Thyroid gland (tissue), 4 donors: Measurements from ENCODE around the gene VPS33A.

Experiments
- CTCF ChIP-seq, 6 experiments: fragments of 200-600 bp in 3 of 6; fragments of 450-650 bp in 3 of 6; sonication (generic) in 3 of 6; IDR thresholded peaks; one replicate each; pipeline ENCODE4 v1.5.1; 2016 to 2019; ENCODE audit warnings: antibody characterized with exemption in 6 of 6, mild to moderate bottlenecking in 2 of 6, inconsistent platforms in 1 of 6, moderate library complexity in 1 of 6
- POLR2A ChIP-seq, 2 donors: fragments of 450-650 bp; IDR thresholded peaks; one replicate each; pipeline ENCODE4 v1.6.1; 2017; ENCODE audit warnings: antibody characterized with exemption in 2 of 2, mild to moderate bottlenecking in 2 of 2, moderate library complexity in 1 of 2

GRCh38 chr12:122230798-122231197 is 35.5 kb downstream of the VPS33A start:
- no peak for TF ChIP-seq CTCF (IDR thresholded peaks at IDR 0.05)
- no peak for TF ChIP-seq POLR2A (IDR thresholded peaks at IDR 0.05)
